HepG2 (cell line): Measurements from ENCODE around the gene NEMF. TPM values are rescaled to one million over a fixed set of nuclear protein-coding genes. Genes with fewer than 3 reads are reported as not detected.

Experiments
- AHR ChIP-seq: IDR thresholded peaks from 2 replicates; pipeline ENCODE4 v1.6.1; 2018; ENCODE audit warnings: missing genetic modification reagents, missing compliant biosample characterization
- CREB1 ChIP-seq, 2 experiments: fragments of 450-650 bp in 1 of 2; IDR thresholded peaks; 2 replicates each; pipeline ENCODE4 v1.6.1; 2016 to 2017; ENCODE audit warnings: control low read depth in 1 of 2, mild to moderate bottlenecking in 1 of 2, missing compliant biosample characterization in 1 of 2, missing genetic modification characterization in 1 of 2
- KDM3A ChIP-seq: IDR thresholded peaks from 2 replicates; pipeline ENCODE4 v1.6.1; 2018; ENCODE audit warnings: low read depth, missing compliant biosample characterization
- NAIF1 ChIP-seq: sonication (generic); formaldehyde crosslinking; IDR thresholded peaks from 2 replicates; pipeline ENCODE4 v1.5.0; 2020; ENCODE audit warnings: mild to moderate bottlenecking, missing genetic modification reagents, borderline replicate concordance
- NR2F6 ChIP-seq, 2 experiments: IDR thresholded peaks; 2 replicates each; pipeline ENCODE4 v1.6.1; 2016; ENCODE audit warnings: antibody characterized with exemption in 1 of 2, mild to moderate bottlenecking in 1 of 2
- PPARG ChIP-seq: conservative IDR thresholded peaks from 2 replicates; pipeline ENCODE4 v1.6.1; 2016; ENCODE audit warnings: missing biosample characterization, missing genetic modification reagents
- SNAI1 ChIP-seq: sonication (generic); formaldehyde crosslinking; IDR thresholded peaks from 2 replicates; pipeline ENCODE4 v1.5.0; 2020; ENCODE audit warnings: mild to moderate bottlenecking, missing genetic modification reagents, borderline replicate concordance
- SP4 ChIP-seq: sonication (generic); formaldehyde crosslinking; IDR thresholded peaks from 2 replicates; pipeline ENCODE4 v1.8.1; 2023; ENCODE audit warnings: mild to moderate bottlenecking, missing genetic modification reagents
- ZNF549 ChIP-seq: sonication (generic); formaldehyde crosslinking; IDR thresholded peaks from 2 replicates; pipeline ENCODE4 v1.5.0; 2020; ENCODE audit warnings: missing genetic modification reagents
- ZNF616 ChIP-seq: sonication (generic); formaldehyde crosslinking; IDR thresholded peaks from 2 replicates; pipeline ENCODE4 v1.5.0; 2020; ENCODE audit warnings: low read depth, mild to moderate bottlenecking, missing genetic modification reagents
- ZNF703 ChIP-seq: sonication (generic); formaldehyde crosslinking; IDR thresholded peaks from 2 replicates; pipeline ENCODE4 v1.5.1; 2020; ENCODE audit warnings: missing genetic modification reagents, mild to moderate bottlenecking, moderate library complexity, borderline replicate concordance
- ZNF788 ChIP-seq: sonication (generic); formaldehyde crosslinking; IDR thresholded peaks from 2 replicates; pipeline ENCODE4 v1.5.0; 2020; ENCODE audit warnings: mild to moderate bottlenecking, missing genetic modification reagents, borderline replicate concordance
- polyA plus RNA-seq, 8 experiments: library from polyadenylated mRNA; depleted of rRNA in 3 of 8; stranded (reverse) in 7 of 8; unstranded in 1 of 8; fragments of >200 nt; fragmentation: Illumina TruSeq in 4 of 8; extraction: Trizol in 4 of 8; gene quantifications; 2 replicates each; pipeline versions ENCODE4 v1.2.1 to v1.2.3, GENCODE V29; 2011 to 2016; ENCODE audit warnings: low read depth in 4 of 8, missing spikeins in 1 of 8, mixed read lengths in 1 of 8; ENCODE audit not compliant: insufficient read depth in 1 of 8
- total RNA-seq, 5 experiments: library from RNA; depleted of rRNA; stranded (reverse); fragments of >200 nt; fragmentation: Illumina TruSeq; extraction: Trizol; gene quantifications; 2 replicates each; pipeline ENCODE4 v1.2.3, GENCODE V29; 2016; ENCODE audit warnings: low read depth in 1 of 5
- TF ChIP-seq, protein P1 (sequence below): sonication (generic); formaldehyde crosslinking; IDR thresholded peaks from 2 replicates; pipeline ENCODE4 v1.8.0; 2023; ENCODE audit warnings: mild to moderate bottlenecking, missing genetic modification reagents
- TF ChIP-seq, protein P2 (sequence below): sonication (generic); formaldehyde crosslinking; IDR thresholded peaks from 2 replicates; pipeline ENCODE4 v1.4.0; 2020; ENCODE audit warnings: missing genetic modification reagents
- TF ChIP-seq, protein P3 (sequence below): sonication (generic); formaldehyde crosslinking; IDR thresholded peaks from 2 replicates; pipeline ENCODE4 v1.4.0; 2020; ENCODE audit warnings: missing genetic modification reagents
- TF ChIP-seq, protein P4 (sequence below): sonication (generic); formaldehyde crosslinking; IDR thresholded peaks from 2 replicates; pipeline ENCODE4 v1.4.0; 2020; ENCODE audit warnings: missing genetic modification reagents, borderline replicate concordance
- TF ChIP-seq, protein P5 (sequence below): sonication (generic); formaldehyde crosslinking; IDR thresholded peaks from 2 replicates; pipeline ENCODE4 v1.8.1; 2023; ENCODE audit warnings: missing genetic modification reagents, mild to moderate bottlenecking, borderline replicate concordance
- TF ChIP-seq, protein P6 (sequence below): sonication (generic); formaldehyde crosslinking; IDR thresholded peaks from 2 replicates; pipeline ENCODE4 v1.9.0; 2021; ENCODE audit warnings: missing genetic modification reagents, borderline replicate concordance

Gene NEMF
- total and polyA plus RNA-seq, 2 of the 13 experiments (the other 11 are each of a cell fraction or from before 2014, with no cell fraction given) = 21.3 to 57.9 TPM

DNA sequence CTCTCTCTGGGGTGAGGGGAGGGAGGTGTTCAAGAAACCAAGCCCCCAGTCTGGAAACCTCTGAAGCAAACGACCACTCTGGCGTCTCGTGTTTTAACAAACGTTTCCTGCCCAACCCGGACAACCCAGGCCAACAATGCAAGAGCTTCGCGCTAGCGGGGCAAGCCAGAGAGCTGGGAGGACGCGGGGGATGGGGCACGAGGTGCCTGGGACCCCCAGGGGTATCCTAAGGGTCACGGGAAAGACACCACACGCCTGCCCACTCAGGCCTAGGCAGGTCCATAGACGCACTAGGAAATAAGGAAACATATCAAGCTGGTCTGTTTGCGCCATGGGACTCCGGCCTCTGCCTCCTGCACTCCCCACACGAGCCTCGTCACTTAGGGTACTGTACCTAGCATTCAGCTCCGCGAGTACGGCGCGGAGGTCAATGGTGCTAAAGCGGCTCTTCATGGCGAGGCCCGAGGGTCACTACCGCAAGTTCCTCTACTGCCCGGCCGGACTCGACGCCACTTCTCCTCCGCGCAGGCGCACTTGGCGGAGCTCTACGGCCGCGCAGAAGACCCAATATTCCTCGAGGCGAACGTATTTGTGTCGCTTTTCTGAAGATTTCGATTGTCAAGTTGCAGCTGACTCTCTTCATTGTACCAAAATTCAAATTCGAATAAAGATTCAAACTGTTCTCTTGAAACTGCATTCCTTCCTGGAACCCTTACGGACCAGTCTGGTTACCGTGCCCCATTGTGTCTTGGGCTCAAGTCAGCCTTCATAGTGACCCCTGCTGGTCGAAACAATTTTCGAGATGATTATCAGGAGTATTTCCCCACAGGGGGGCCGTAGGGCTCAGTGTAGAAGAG lies at the start of gene NEMF (continued):
- TF ChIP-seq, protein P1, sequence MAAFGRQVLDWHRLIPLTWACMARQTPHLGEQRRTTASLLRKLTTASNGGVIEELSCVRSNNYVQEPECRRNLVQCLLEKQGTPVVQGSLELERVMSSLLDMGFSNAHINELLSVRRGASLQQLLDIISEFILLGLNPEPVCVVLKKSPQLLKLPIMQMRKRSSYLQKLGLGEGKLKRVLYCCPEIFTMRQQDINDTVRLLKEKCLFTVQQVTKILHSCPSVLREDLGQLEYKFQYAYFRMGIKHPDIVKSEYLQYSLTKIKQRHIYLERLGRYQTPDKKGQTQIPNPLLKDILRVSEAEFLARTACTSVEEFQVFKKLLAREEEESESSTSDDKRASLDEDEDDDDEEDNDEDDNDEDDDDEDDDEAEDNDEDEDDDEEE = peak; percentile 52; the same call in 1 of the 2 replicates
- TF ChIP-seq, protein P2, sequence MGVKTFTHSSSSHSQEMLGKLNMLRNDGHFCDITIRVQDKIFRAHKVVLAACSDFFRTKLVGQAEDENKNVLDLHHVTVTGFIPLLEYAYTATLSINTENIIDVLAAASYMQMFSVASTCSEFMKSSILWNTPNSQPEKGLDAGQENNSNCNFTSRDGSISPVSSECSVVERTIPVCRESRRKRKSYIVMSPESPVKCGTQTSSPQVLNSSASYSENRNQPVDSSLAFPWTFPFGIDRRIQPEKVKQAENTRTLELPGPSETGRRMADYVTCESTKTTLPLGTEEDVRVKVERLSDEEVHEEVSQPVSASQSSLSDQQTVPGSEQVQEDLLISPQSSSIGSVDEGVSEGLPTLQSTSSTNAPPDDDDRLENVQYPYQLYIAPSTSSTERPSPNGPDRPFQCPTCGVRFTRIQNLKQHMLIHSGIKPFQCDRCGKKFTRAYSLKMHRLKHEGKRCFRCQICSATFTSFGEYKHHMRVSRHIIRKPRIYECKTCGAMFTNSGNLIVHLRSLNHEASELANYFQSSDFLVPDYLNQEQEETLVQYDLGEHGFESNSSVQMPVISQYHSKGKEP = no peak
- TF ChIP-seq ZNF616 (CRISPR knock-in tag) = no peak
- no peak for TF ChIP-seq NR2F6 (IDR thresholded peaks at IDR 0.05)
- TF ChIP-seq NR2F6 (CRISPR knock-in tag; IDR thresholded peaks at IDR 0.05) = peak; percentile 33; the same call in 1 of the 2 replicates
- TF ChIP-seq, protein P3, sequence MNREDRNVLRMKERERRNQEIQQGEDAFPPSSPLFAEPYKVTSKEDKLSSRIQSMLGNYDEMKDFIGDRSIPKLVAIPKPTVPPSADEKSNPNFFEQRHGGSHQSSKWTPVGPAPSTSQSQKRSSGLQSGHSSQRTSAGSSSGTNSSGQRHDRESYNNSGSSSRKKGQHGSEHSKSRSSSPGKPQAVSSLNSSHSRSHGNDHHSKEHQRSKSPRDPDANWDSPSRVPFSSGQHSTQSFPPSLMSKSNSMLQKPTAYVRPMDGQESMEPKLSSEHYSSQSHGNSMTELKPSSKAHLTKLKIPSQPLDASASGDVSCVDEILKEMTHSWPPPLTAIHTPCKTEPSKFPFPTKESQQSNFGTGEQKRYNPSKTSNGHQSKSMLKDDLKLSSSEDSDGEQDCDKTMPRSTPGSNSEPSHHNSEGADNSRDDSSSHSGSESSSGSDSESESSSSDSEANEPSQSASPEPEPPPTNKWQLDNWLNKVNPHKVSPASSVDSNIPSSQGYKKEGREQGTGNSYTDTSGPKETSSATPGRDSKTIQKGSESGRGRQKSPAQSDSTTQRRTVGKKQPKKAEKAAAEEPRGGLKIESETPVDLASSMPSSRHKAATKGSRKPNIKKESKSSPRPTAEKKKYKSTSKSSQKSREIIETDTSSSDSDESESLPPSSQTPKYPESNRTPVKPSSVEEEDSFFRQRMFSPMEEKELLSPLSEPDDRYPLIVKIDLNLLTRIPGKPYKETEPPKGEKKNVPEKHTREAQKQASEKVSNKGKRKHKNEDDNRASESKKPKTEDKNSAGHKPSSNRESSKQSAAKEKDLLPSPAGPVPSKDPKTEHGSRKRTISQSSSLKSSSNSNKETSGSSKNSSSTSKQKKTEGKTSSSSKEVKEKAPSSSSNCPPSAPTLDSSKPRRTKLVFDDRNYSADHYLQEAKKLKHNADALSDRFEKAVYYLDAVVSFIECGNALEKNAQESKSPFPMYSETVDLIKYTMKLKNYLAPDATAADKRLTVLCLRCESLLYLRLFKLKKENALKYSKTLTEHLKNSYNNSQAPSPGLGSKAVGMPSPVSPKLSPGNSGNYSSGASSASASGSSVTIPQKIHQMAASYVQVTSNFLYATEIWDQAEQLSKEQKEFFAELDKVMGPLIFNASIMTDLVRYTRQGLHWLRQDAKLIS = no peak
- no peak for TF ChIP-seq CREB1 (IDR thresholded peaks at IDR 0.05)
- peak; percentile 56 for TF ChIP-seq CREB1 (CRISPR knock-in tag; IDR thresholded peaks at IDR 0.05)
- TF ChIP-seq AHR (CRISPR knock-in tag) = peak; percentile 72; the same call in 1 of the 2 replicates
- TF ChIP-seq ZNF788 = peak; percentile 80; the same call in 1 of the 2 replicates
- TF ChIP-seq PPARG = 0 out of 2 replicates have a peak, but pooled peaks have one; percentile 22
- no peak for TF ChIP-seq SNAI1 (CRISPR knock-in tag)
- TF ChIP-seq, protein P4, sequence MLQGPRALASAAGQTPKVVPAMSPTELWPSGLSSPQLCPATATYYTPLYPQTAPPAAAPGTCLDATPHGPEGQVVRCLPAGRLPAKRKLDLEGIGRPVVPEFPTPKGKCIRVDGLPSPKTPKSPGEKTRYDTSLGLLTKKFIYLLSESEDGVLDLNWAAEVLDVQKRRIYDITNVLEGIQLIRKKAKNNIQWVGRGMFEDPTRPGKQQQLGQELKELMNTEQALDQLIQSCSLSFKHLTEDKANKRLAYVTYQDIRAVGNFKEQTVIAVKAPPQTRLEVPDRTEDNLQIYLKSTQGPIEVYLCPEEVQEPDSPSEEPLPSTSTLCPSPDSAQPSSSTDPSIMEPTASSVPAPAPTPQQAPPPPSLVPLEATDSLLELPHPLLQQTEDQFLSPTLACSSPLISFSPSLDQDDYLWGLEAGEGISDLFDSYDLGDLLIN (CRISPR knock-in tag) = no peak
- no peak for TF ChIP-seq SP4 (CRISPR knock-in tag)
- TF ChIP-seq ZNF703 (CRISPR knock-in tag) = peak; percentile 51; the same call in 1 of the 2 replicates
- TF ChIP-seq, protein P5, sequence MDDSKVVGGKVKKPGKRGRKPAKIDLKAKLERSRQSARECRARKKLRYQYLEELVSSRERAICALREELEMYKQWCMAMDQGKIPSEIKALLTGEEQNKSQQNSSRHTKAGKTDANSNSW (CRISPR knock-in tag) = no peak; the same call in 1 of the 2 replicates
- no peak for TF ChIP-seq ZNF549 (CRISPR knock-in tag)
- no peak for TF ChIP-seq KDM3A (CRISPR knock-in tag)
- TF ChIP-seq, protein P6, sequence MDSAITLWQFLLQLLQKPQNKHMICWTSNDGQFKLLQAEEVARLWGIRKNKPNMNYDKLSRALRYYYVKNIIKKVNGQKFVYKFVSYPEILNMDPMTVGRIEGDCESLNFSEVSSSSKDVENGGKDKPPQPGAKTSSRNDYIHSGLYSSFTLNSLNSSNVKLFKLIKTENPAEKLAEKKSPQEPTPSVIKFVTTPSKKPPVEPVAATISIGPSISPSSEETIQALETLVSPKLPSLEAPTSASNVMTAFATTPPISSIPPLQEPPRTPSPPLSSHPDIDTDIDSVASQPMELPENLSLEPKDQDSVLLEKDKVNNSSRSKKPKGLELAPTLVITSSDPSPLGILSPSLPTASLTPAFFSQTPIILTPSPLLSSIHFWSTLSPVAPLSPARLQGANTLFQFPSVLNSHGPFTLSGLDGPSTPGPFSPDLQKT = no peak
- TF ChIP-seq NAIF1 = peak; percentile 93; the same call in 1 of the 2 replicates
